ENCODE measurements around the gene AP1AR.
"Not testable (repeated sequence)": the region's sequence is repeated elsewhere in the genome, so short reads cannot be mapped to it uniquely, and the experiment has no call there.

Gene AP1AR

GRCh38 chr4:112276113-112276512, 44.5 kb downstream of the AP1AR start:
- no peak overlapping the region for H3K9ac ChIP-seq
- H3K27ac ChIP-seq: no peak overlapping the region
- no peak for TF ChIP-seq Cebpa-rat (IDR thresholded peaks at IDR 0.05)
- no peaks in the 10 kb centered on the region; the same call in 1 of the 2 replicates for H3K9me3 ChIP-seq
- no peak overlapping the region for H3K4me3 ChIP-seq
- peaks cover 36% of the 10 kb centered on the region for H3K4me1 ChIP-seq
- no peak overlapping the region for H3K4me2 ChIP-seq
- H3K27me3 ChIP-seq: no peaks in the 10 kb centered on the region
- peaks cover 30% of the 10 kb centered on the region; the same call in 1 of the 2 replicates for H4K20me1 ChIP-seq
- peaks cover 58% of the 10 kb centered on the region for H3K36me3 ChIP-seq

- TF ChIP-seq Cebpa-rat (IDR thresholded peaks at IDR 0.05): no peak
- peaks cover 65% of the 10 kb centered on the region for H3K36me3 ChIP-seq
- peaks cover 10% of the 10 kb centered on the region for H3K9me3 ChIP-seq
- H3K9ac ChIP-seq: no peak overlapping the region
- no peaks in the 10 kb centered on the region for H3K27me3 ChIP-seq
- H4K20me1 ChIP-seq: peaks cover 38% of the 10 kb centered on the region
- no peak overlapping the region for H3K27ac ChIP-seq
- peaks cover 46% of the 10 kb centered on the region for H3K4me1 ChIP-seq
- no peak overlapping the region for H3K4me3 ChIP-seq
- H3K4me2 ChIP-seq: no peak overlapping the region
These were observed 45.6 kb downstream of the AP1AR start for GRCh38 chr4:112277220-112277619.

- no peak for TF ChIP-seq Cebpa-rat (IDR thresholded peaks at IDR 0.05)
- Histone ChIP-seq H3K36me3 (peaks cover 68% of the 10 kb centered on the region), H3K9me3 (peaks cover 17% of the 10 kb centered on the region), H3K4me1 (peaks cover 53% of the 10 kb centered on the region), H3K4me2 (peak overlapping the region; percentile 14), H4K20me1 (peaks cover 44% of the 10 kb centered on the region), H3K27me3 (no peaks in the 10 kb centered on the region), H3K4me3 (no peak overlapping the region), H3K27ac (peak overlapping the region; percentile 78), H3K9ac (no peak overlapping the region)
These were observed 46.3 kb downstream of the AP1AR start for GRCh38 chr4:112277705-112278448.

GRCh38 chr4:112279025-112279881, 47.7 kb downstream of the AP1AR start:
- peak; percentile 86 for TF ChIP-seq Cebpa-rat (IDR thresholded peaks at IDR 0.05)
- Histone ChIP-seq H3K27me3 (no peaks in the 10 kb centered on the region), H3K27ac (peak overlapping the region; percentile 78), H4K20me1 (peaks cover 58% of the 10 kb centered on the region), H3K36me3 (peaks cover 62% of the 10 kb centered on the region), H3K9ac (peak overlapping the region; percentile 45), H3K9me3 (peaks cover 19% of the 10 kb centered on the region), H3K4me3 (peak overlapping the region; percentile 54), H3K4me2 (peak overlapping the region; percentile 91), H3K4me1 (peaks cover 65% of the 10 kb centered on the region)

GRCh38 chr4:112279882-112280315, 48.3 kb downstream of the AP1AR start:
- peak overlapping the region; percentile 91 for H3K4me2 ChIP-seq
- TF ChIP-seq Cebpa-rat (IDR thresholded peaks at IDR 0.05): no peak
- H3K4me3 ChIP-seq: peak overlapping the region; percentile 54
- peaks cover 56% of the 10 kb centered on the region for H4K20me1 ChIP-seq
- H3K27me3 ChIP-seq: no peaks in the 10 kb centered on the region
- H3K9ac ChIP-seq: peak overlapping the region; percentile 45
- peaks cover 65% of the 10 kb centered on the region for H3K4me1 ChIP-seq
- H3K27ac ChIP-seq: peak overlapping the region; percentile 78
- peaks cover 55% of the 10 kb centered on the region for H3K36me3 ChIP-seq
- H3K9me3 ChIP-seq: peaks cover 19% of the 10 kb centered on the region

- Histone ChIP-seq H4K20me1 (peaks cover 52% of the 10 kb centered on the region), H3K4me2 (peak overlapping the region; percentile 91), H3K9ac (peak overlapping the region; percentile 45), H3K4me3 (peak overlapping the region; percentile 54), H3K4me1 (peaks cover 65% of the 10 kb centered on the region), H3K9me3 (peaks cover 19% of the 10 kb centered on the region), H3K27me3 (no peaks in the 10 kb centered on the region), H3K36me3 (peaks cover 49% of the 10 kb centered on the region), H3K27ac (peak overlapping the region; percentile 78)
- TF ChIP-seq Cebpa-rat (IDR thresholded peaks at IDR 0.05): peak; percentile 55; the same call in 1 of the 2 replicates
These were observed 48.9 kb downstream of the AP1AR start for GRCh38 chr4:112280386-112281056.

- H4K20me1 ChIP-seq: peaks cover 44% of the 10 kb centered on the region
- H3K4me2 ChIP-seq: peak overlapping the region; percentile 91
- peaks cover 28% of the 10 kb centered on the region for H3K9me3 ChIP-seq
- H3K36me3 ChIP-seq: peaks cover 36% of the 10 kb centered on the region
- H3K27ac ChIP-seq, H3K27me3 ChIP-seq, H3K9ac ChIP-seq: not testable (repeated sequence)
- peak overlapping the region; percentile 54 for H3K4me3 ChIP-seq
- H3K4me1 ChIP-seq: peaks cover 76% of the 10 kb centered on the region
These were observed 50.4 kb downstream of the AP1AR start for GRCh38 chr4:112281895-112282398.

GRCh38 chr4:112282860-112283667, 51.5 kb downstream of the AP1AR start:
- TF ChIP-seq Cebpa-rat (IDR thresholded peaks at IDR 0.05): no peak
- Histone ChIP-seq H3K4me2 (peak overlapping the region; percentile 91), H3K4me3 (peak overlapping the region; percentile 77), H4K20me1 (peaks cover 44% of the 10 kb centered on the region), H3K9ac (peak overlapping the region; percentile 90), H3K27ac (peak overlapping the region; percentile 92), H3K4me1 (peaks cover 81% of the 10 kb centered on the region), H3K27me3 (no peaks in the 10 kb centered on the region), H3K9me3 (peaks cover 32% of the 10 kb centered on the region), H3K36me3 (peaks cover 26% of the 10 kb centered on the region)

GRCh38 chr4:112284166-112284565, 52.6 kb downstream of the AP1AR start:
- peaks cover 81% of the 10 kb centered on the region for H3K4me1 ChIP-seq
- H3K4me3 ChIP-seq: peak overlapping the region; percentile 77
- H4K20me1 ChIP-seq: peaks cover 44% of the 10 kb centered on the region
- H3K9ac ChIP-seq: peak overlapping the region; percentile 90
- peak overlapping the region; percentile 91 for H3K4me2 ChIP-seq
- peak overlapping the region; percentile 92 for H3K27ac ChIP-seq
- H3K9me3 ChIP-seq: peaks cover 32% of the 10 kb centered on the region
- TF ChIP-seq Cebpa-rat (IDR thresholded peaks at IDR 0.05): no peak
- H3K27me3 ChIP-seq: no peaks in the 10 kb centered on the region
- peaks cover 23% of the 10 kb centered on the region for H3K36me3 ChIP-seq

Measured in BLaER1 (cell line).